Smooth muscle cell (in vitro differentiated cells): ENCODE data around the gene C3AR1. TPM values are rescaled to one million over a fixed set of nuclear protein-coding genes. Genes with fewer than 3 reads are reported as not detected.
A peak's percentile ranks its signal among the peaks of the same experiment; 100 is the strongest.

Experiments used
- DNase-seq: peaks from one replicate; lab custom pipeline; 2025; ENCODE audit not compliant: unreplicated experiment; lab: John Stamatoyannopoulos, UW
- H2AFZ ChIP-seq: fragments of 200-600 bp; sonication (generic); 2 replicates; pipeline ENCODE4 v1.6.0; 2016; ENCODE audit warnings: antibody characterized with exemption, low read depth, mild to moderate bottlenecking
- H3F3A ChIP-seq: fragments of 200-600 bp; sonication (generic); 2 replicates; pipeline ENCODE4 v1.6.0; 2017; ENCODE audit warnings: antibody characterized with exemption, low read depth
- H3K27ac ChIP-seq: fragments of 200-600 bp; sonication (generic); 2 replicates; pipeline ENCODE4 v1.5.1; 2016; ENCODE audit warnings: low read depth, mild to moderate bottlenecking
- H3K27me3 ChIP-seq: fragments of 200-600 bp; sonication (generic); 2 replicates; pipeline ENCODE4 v1.6.1; 2016; ENCODE audit warnings: low read depth, mild to moderate bottlenecking
- H3K36me3 ChIP-seq: fragments of 200-600 bp; sonication (generic); 2 replicates; pipeline ENCODE4 v1.5.1; 2016; ENCODE audit warnings: low read depth
- H3K4me1 ChIP-seq: fragments of 200-600 bp; sonication (generic); 2 replicates; pipeline ENCODE4 v1.5.1; 2016; ENCODE audit warnings: low read depth
- H3K4me2 ChIP-seq: fragments of 200-600 bp; sonication (generic); 2 replicates; pipeline ENCODE4 v1.6.0; 2016; ENCODE audit warnings: mild to moderate bottlenecking
- H3K4me3 ChIP-seq: fragments of 200-600 bp; sonication (generic); 2 replicates; pipeline ENCODE4 v1.5.1; 2016; ENCODE audit warnings: mild to moderate bottlenecking
- H3K79me2 ChIP-seq: fragments of 200-600 bp; sonication (generic); 2 replicates; pipeline ENCODE4 v1.6.0; 2016; ENCODE audit warnings: low read depth, mild to moderate bottlenecking
- H3K9ac ChIP-seq: fragments of 200-600 bp; sonication (generic); 2 replicates; pipeline ENCODE4 v1.6.0; 2016; ENCODE audit warnings: low read depth
- H3K9me3 ChIP-seq: fragments of 200-600 bp; sonication (generic); replicated peaks from 2 replicates; pipeline ENCODE4 v1.5.1; 2016; ENCODE audit warnings: low read depth
- H4K20me1 ChIP-seq: fragments of 200-600 bp; sonication (generic); 2 replicates; pipeline ENCODE4 v1.6.0; 2016; ENCODE audit warnings: low read depth
- CTCF ChIP-seq: fragments of 200-600 bp; sonication (generic); IDR thresholded peaks from 2 replicates; pipeline ENCODE4 v1.5.1; 2017; ENCODE audit warnings: borderline replicate concordance, mild to moderate bottlenecking, antibody characterized with exemption; ENCODE audit not compliant: insufficient read depth, poor library complexity, severe bottlenecking
- WGBS: methylation state at CpG from one replicate; pipeline ENCODE4 v1.1.7; 2016; ENCODE audit warnings: low lambda C conversion rate; 5-methylcytosine and 5-hydroxymethylcytosine counted together
- polyA plus RNA-seq: library from polyadenylated mRNA; unstranded; fragments of >200 nt; fragmentation: Nextera tagmentation; extraction: Ambion mirVana; gene quantifications from 2 replicates; pipeline ENCODE4 v1.2.1, GENCODE V29; 2016
- total RNA-seq: library from RNA; depleted of rRNA; stranded (reverse); fragments of >200 nt; gene quantifications from 2 replicates; pipeline ENCODE4 v1.2.3, GENCODE V29; 2014

Gene C3AR1
- total and polyA plus RNA-seq, 2 experiments from 2014 or later: 3.0 to 3.2 TPM

DNA sequence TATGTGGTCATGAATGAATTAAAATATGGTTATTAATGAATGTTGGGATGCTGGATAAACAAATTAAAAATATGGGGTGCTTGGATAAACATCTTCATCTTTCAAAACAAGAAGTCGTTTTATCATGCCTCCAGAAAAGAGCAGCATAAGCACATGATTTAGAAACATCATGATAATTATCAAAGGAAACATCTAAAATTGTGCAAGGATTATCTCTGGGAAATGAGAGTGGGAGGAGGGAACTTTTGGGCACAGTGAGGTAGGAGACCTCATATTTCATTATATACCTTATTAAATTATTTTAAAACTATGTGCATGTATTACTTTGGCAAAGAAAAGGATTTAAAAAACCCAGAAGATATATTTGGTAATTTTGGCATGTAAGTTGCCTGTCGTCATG, 8.9 kb downstream of the C3AR1 start:
- no peak for DNase-seq
- WGBS: 74% methylated on average over 2 of the region's 2 CpGs

DNA sequence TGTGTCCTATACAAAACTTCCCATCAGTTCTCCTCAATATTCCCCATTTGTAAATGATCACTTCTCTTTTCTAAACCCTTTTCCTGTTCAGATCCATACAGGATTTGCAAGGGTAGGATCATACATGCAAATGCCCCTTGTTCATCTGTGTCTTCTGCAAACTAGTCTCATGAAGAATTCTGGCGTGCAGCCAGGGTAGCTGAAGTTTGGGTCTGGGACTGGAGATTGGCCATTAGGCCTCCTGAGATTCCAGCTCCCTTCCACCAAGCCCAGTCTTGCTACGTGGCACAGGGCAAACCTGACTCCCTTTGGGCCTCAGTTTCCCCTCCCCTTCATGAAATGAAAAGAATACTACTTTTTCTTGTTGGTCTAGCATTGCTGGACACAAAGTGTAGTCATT, 11.3 kb downstream of the C3AR1 start:
- DNase-seq: no peak
- Histone ChIP-seq H3K79me2 (no peaks in the 10 kb centered on the region), H4K20me1 (no peaks in the 10 kb centered on the region), H3K4me2 (no peak overlapping the region), H3K9ac (no peak overlapping the region), H3K9me3 (no peaks in the 10 kb centered on the region), H3K27me3 (no peaks in the 10 kb centered on the region), H3K27ac (no peak overlapping the region), H3K36me3 (no peaks in the 10 kb centered on the region), H2AFZ (no peak overlapping the region), H3F3A (peaks cover 8% of the 10 kb centered on the region), H3K4me1 (peaks cover 9% of the 10 kb centered on the region), H3K4me3 (no peak overlapping the region)
- TF ChIP-seq CTCF: no peak
- WGBS: 95% methylated on average over 2 of the region's 2 CpGs

More for the DNA sequence above, 8.9 kb downstream of the C3AR1 start:
- Histone ChIP-seq H3K9me3 (no peaks in the 10 kb centered on the region), H3K27ac (peak overlapping the region; percentile 63), H4K20me1 (no peaks in the 10 kb centered on the region), H3K4me1 (peaks cover 9% of the 10 kb centered on the region), H3K9ac (no peak overlapping the region), H3K79me2 (no peaks in the 10 kb centered on the region), H3K36me3 (no peaks in the 10 kb centered on the region), H3K4me2 (peak overlapping the region; percentile 30), H3K27me3 (no peaks in the 10 kb centered on the region), H3K4me3 (no peak overlapping the region), H3F3A (peaks cover 8% of the 10 kb centered on the region), H2AFZ (no peak overlapping the region)
- no peak for TF ChIP-seq CTCF

- WGBS: 96% methylated on average over 7 of the region's 7 CpGs
- TF ChIP-seq CTCF: no peak
- H3F3A ChIP-seq: peaks cover 3% of the 10 kb centered on the region
- H3K4me3 ChIP-seq: no peak overlapping the region
- no peak overlapping the region for H3K9ac ChIP-seq
- no peak overlapping the region for H2AFZ ChIP-seq
- H3K27ac ChIP-seq: no peak overlapping the region
- no peaks in the 10 kb centered on the region for H3K9me3 ChIP-seq
- H3K36me3 ChIP-seq: peaks cover 12% of the 10 kb centered on the region
- H3K4me2 ChIP-seq: no peak overlapping the region
- no peaks in the 10 kb centered on the region for H4K20me1 ChIP-seq
- no peaks in the 10 kb centered on the region for H3K4me1 ChIP-seq
- no peaks in the 10 kb centered on the region for H3K27me3 ChIP-seq
- DNase-seq: no peak
- no peaks in the 10 kb centered on the region for H3K79me2 ChIP-seq
Observed at GRCh38 chr12:8052679-8053078, 13.5 kb downstream of the C3AR1 start.

GRCh38 chr12:8050600-8051250, 15.4 kb downstream of the C3AR1 start:
- peaks cover 12% of the 10 kb centered on the region for H3K36me3 ChIP-seq

More at GRCh38 chr12:8050600-8051250, 15.4 kb downstream of the C3AR1 start:
- Histone ChIP-seq H2AFZ (no peak overlapping the region), H3K4me1 (no peaks in the 10 kb centered on the region), H4K20me1 (peaks cover 4% of the 10 kb centered on the region), H3K27ac (no peak overlapping the region), H3F3A (no peaks in the 10 kb centered on the region), H3K4me3 (no peak overlapping the region), H3K9ac (no peak overlapping the region), H3K27me3 (no peaks in the 10 kb centered on the region), H3K4me2 (no peak overlapping the region), H3K79me2 (no peaks in the 10 kb centered on the region), H3K9me3 (no peaks in the 10 kb centered on the region)
- TF ChIP-seq CTCF: no peak
- 83% methylated on average over 7 of the region's 7 CpGs for WGBS
- no peak for DNase-seq
